ENCODE data around the gene STING1.
"Not testable (repeated sequence)": the region's sequence is repeated elsewhere in the genome, so short reads cannot be mapped to it uniquely, and the experiment has no call there.

DNA sequence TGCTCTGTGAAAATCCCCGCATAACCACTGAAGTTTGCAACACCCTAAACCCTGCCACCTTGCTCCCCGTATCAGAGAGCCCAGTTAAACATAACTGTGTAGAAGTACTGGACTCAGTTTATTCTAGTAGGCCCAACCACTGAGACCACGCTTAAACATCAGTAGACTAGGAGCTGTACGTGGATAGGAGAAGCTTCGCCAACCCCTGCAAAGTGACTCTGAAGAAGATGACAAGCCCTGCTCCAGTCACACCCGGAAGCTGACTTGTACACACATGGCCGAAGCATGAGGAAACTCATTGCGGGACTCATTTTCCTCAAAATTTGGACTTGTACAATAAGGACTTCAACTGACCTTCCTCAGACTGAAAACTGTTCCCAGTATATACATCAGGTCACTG is 46.1 kb upstream of the STING1 start:
- TF ChIP-seq POLR2A (IDR thresholded peaks at IDR 0.05; ENCODE audit: low read length); GATA1 (IDR thresholded peaks at IDR 0.05; ENCODE audit: low read depth, low read length): not testable (repeated sequence)

Measured in erythroblast (primary cell).